Type B pancreatic cell (in vitro differentiated cells): ENCODE measurements around the gene TPCN2. TPM values are rescaled to one million over a fixed set of nuclear protein-coding genes. Genes with fewer than 3 reads are reported as not detected.

Experiments used
- DNase-seq: peaks from one replicate; pipeline ENCODE4 v3.0.0; 2021; ENCODE audit warnings: mixed read lengths; ENCODE audit not compliant: unreplicated experiment; ENCODE audit errors: extremely low spot score
- H3K27ac Mint-ChIP-seq: 2 replicates; pipeline ENCODE4 v1.8.0; 2021; ENCODE audit warnings: mild to moderate bottlenecking, mixed read lengths
- H3K27me3 Mint-ChIP-seq: 2 replicates; pipeline ENCODE4 v1.8.0; 2021; ENCODE audit warnings: mixed read lengths
- H3K36me3 Mint-ChIP-seq: 2 replicates; pipeline ENCODE4 v1.8.0; 2021; ENCODE audit warnings: mixed read lengths
- H3K4me1 Mint-ChIP-seq: one replicate; pipeline ENCODE4 v1.8.0; 2021; ENCODE audit warnings: mixed read lengths; ENCODE audit not compliant: unreplicated experiment
- H3K4me3 Mint-ChIP-seq: 2 replicates; pipeline ENCODE4 v1.8.0; 2021; ENCODE audit warnings: mild to moderate bottlenecking, mixed read lengths
- H3K9me3 Mint-ChIP-seq: 2 replicates; pipeline ENCODE4 v1.8.0; 2021; ENCODE audit warnings: mixed read lengths
- CTCF ChIP-seq: fragments of 200-600 bp; sonication (generic); conservative IDR thresholded peaks from 2 replicates; pipeline ENCODE4 v1.5.0; 2021; ENCODE audit warnings: antibody characterized with exemption, mild to moderate bottlenecking
- total RNA-seq: library from RNA; stranded (reverse); gene quantifications from 2 replicates; pipeline ENCODE4 v1.2.1, GENCODE V29; 2021; ENCODE audit warnings: low replicate concordance

Gene TPCN2
- total RNA-seq, 1 donor from 2014 or later = 19.5 TPM

GRCh38 chr11:69061713-69062053 lies 13.0 kb downstream of the TPCN2 start:
- H3K27me3 Mint-ChIP-seq = no peaks in the 10 kb centered on the region
- H3K27ac Mint-ChIP-seq = peak overlapping the region; percentile 50
- no peak for DNase-seq
- H3K4me3 Mint-ChIP-seq = no peak overlapping the region
- no peaks in the 10 kb centered on the region for H3K4me1 Mint-ChIP-seq
- H3K36me3 Mint-ChIP-seq = no peaks in the 10 kb centered on the region
- no peak for TF ChIP-seq CTCF
- no peaks in the 10 kb centered on the region for H3K9me3 Mint-ChIP-seq

DNA sequence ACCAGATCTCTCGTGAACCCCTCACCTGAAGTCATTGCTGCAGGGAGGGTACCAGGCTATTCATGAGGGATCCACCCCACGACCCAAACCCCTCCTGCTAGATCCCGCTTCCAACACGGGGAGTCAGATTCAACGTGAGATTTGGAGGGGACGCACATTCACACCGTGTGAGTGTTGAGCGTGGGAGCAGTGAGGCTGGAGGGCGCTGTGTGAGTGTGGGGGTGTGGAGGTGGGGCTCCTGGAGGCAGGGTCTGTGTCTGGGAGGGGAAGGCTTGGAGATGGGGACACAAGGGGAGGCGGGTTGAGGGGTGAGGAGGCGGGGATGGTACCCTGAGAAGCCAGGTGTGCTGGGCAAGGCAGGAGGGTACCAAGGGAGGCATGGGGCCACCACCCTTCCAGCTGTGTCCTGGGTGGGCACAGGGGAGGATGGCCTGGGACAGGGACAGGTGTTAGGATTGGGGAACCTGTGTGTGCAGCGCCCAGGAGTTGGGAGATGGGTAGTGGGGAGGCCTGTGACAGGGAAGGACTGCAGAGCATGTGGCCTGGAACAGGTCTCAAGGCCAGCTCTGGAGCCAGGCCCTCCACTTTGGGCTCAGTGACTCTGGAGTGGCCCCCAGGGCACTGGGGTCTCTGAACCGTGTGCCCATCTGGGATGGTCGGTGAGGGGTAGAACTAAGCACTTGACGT lies 13.6 kb downstream of the TPCN2 start:
- H3K4me3 Mint-ChIP-seq = no peak overlapping the region
- no peak for DNase-seq
- no peaks in the 10 kb centered on the region for H3K36me3 Mint-ChIP-seq
- TF ChIP-seq CTCF = no peak
- no peaks in the 10 kb centered on the region for H3K9me3 Mint-ChIP-seq
- no peaks in the 10 kb centered on the region for H3K27me3 Mint-ChIP-seq
- H3K4me1 Mint-ChIP-seq = no peaks in the 10 kb centered on the region
- peak overlapping the region; percentile 50 for H3K27ac Mint-ChIP-seq

GRCh38 chr11:69062873-69063651 lies 14.3 kb downstream of the TPCN2 start:
- Mint-ChIP-seq H3K9me3 (no peaks in the 10 kb centered on the region), H3K4me1 (no peaks in the 10 kb centered on the region), H3K36me3 (no peaks in the 10 kb centered on the region), H3K27me3 (no peaks in the 10 kb centered on the region), H3K27ac (no peak overlapping the region), H3K4me3 (no peak overlapping the region)
- no peak for TF ChIP-seq CTCF
- DNase-seq = no peak

DNA sequence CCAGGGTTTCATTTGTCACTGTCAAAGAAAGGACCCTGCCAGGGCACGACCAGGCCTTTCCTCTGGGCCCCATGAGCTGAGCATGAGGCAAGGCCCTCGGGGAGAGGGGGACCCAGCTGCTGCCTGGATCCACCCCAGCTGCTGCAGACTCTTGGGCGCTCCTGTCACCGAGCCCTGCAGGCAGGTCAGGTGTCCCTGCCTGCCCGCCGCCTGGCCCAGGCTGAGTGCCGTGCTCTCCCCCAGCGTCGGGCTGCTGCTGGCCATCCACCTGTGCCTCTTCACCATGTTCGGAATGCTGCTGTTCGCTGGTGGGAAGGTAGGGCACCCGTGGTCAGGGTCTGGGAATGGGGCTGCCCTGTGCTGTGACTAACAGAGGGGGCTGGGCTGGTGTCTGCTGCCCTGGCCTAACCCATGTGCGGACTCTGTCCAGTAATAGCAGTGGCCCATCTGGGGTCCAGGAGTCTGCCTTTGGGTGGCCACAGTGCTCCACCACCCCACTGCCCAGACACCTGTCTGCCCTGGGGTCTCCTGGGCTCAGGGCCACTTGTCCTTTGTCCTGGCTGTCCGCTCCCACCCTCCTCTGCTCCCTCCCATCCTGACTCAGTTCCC lies 15.0 kb downstream of the TPCN2 start:
- Mint-ChIP-seq H3K4me1 (no peaks in the 10 kb centered on the region), H3K27me3 (no peaks in the 10 kb centered on the region), H3K36me3 (no peaks in the 10 kb centered on the region), H3K9me3 (no peaks in the 10 kb centered on the region), H3K4me3 (no peak overlapping the region), H3K27ac (no peak overlapping the region)
- no peak for TF ChIP-seq CTCF
- no peak for DNase-seq

DNA sequence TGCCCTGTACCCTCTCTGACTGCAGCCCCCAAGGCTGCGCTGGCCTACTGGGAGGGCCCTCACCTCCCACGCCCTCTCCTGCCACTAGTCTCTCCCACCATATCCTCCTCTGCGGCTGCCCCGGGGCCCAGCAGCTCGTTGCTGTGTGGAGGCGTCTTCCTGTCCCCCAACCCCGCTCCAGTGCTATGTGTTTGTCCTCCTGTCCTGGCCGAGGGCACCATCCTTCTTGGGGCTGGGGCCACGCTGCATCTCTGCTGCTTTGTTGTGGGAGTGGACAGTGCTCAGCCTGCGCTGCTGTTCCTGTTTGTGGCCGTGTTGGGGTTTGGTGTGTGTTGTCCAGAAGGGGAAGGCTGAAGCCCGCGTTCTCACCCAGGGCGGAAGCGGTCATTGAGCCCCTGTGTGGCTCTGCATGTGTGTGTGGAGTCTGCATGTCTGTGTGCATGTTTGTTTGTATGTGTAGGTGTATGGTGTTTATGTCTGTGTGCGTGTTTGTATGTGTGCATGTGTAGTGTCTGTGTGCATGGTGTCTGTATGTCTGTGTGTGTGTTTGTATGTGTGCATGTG lies 15.7 kb downstream of the TPCN2 start:
- no peak for DNase-seq
- H3K27me3 Mint-ChIP-seq = no peaks in the 10 kb centered on the region
- H3K36me3 Mint-ChIP-seq = no peaks in the 10 kb centered on the region
- H3K4me1 Mint-ChIP-seq = no peaks in the 10 kb centered on the region
- H3K4me3 Mint-ChIP-seq = no peak overlapping the region
- TF ChIP-seq CTCF = no peak
- no peak overlapping the region for H3K27ac Mint-ChIP-seq
- H3K9me3 Mint-ChIP-seq = no peaks in the 10 kb centered on the region
